ENCODE data around the gene ARHGAP20. TPM values are rescaled to one million over a fixed set of nuclear protein-coding genes. Genes with fewer than 3 reads are reported as not detected.

The ARHGAP20 gene
- total RNA-seq, 2 donors from 2014 or later = 3.7 to 26.8 TPM

GRCh38 chr11:110601936-110602335 is 110.3 kb downstream of the ARHGAP20 start:
- no peaks in the 10 kb centered on the region for H3K4me1 ChIP-seq (replicated peaks)
- no peak for DNase-seq (ENCODE audit: low spot score)
- no peaks in the 10 kb centered on the region for H3K27me3 ChIP-seq (replicated peaks; ENCODE audit: insufficient read depth)
- WGBS = 87% methylated on average over 4 of the region's 4 CpGs
- no peak for TF ChIP-seq POLR2A (IDR thresholded peaks at IDR 0.05)
- TF ChIP-seq POLR2AphosphoS5 (IDR thresholded peaks at IDR 0.05) = no peak
- TF ChIP-seq CTCF (IDR thresholded peaks at IDR 0.05) = no peak
- no peaks in the 10 kb centered on the region for H3K9me3 ChIP-seq
- no peaks in the 10 kb centered on the region for H3K36me3 ChIP-seq
- no peak overlapping the region for H3K27ac ChIP-seq
- intact Hi-C loops (cut with DNase I) = no loop called here
- H3K4me3 ChIP-seq = no peak overlapping the region

- intact Hi-C loops (cut with DNase I) = no loop called here
- Histone ChIP-seq H3K27ac (no peak overlapping the region), H3K9me3 (no peaks in the 10 kb centered on the region), H3K4me1 (replicated peaks) (no peaks in the 10 kb centered on the region), H3K4me3 (no peak overlapping the region), H3K36me3 (no peaks in the 10 kb centered on the region), H3K27me3 (replicated peaks; ENCODE audit: insufficient read depth) (no peaks in the 10 kb centered on the region)
- 100% methylated on average over 3 of the region's 4 CpGs for WGBS
- TF ChIP-seq POLR2A (IDR thresholded peaks at IDR 0.05) (no peak), POLR2AphosphoS5 (IDR thresholded peaks at IDR 0.05) (no peak), CTCF (IDR thresholded peaks at IDR 0.05) (no peak)
- no peak for DNase-seq (ENCODE audit: low spot score)
Observed at GRCh38 chr11:110600322-110600721, 111.9 kb downstream of the ARHGAP20 start.

GRCh38 chr11:110599207-110599606 is 113.0 kb downstream of the ARHGAP20 start:
- intact Hi-C loops (cut with DNase I) = no loop called here
- 94% methylated on average over 5 of the region's 5 CpGs for WGBS
- H3K27me3 ChIP-seq (replicated peaks; ENCODE audit: insufficient read depth) = no peaks in the 10 kb centered on the region
- H3K27ac ChIP-seq = no peak overlapping the region
- TF ChIP-seq POLR2AphosphoS5 (IDR thresholded peaks at IDR 0.05) = no peak
- TF ChIP-seq POLR2A (IDR thresholded peaks at IDR 0.05) = no peak
- no peak for TF ChIP-seq CTCF (IDR thresholded peaks at IDR 0.05)
- H3K4me3 ChIP-seq = no peak overlapping the region
- H3K4me1 ChIP-seq (replicated peaks) = no peaks in the 10 kb centered on the region
- H3K9me3 ChIP-seq = no peaks in the 10 kb centered on the region
- no peak for DNase-seq (ENCODE audit: low spot score)
- H3K36me3 ChIP-seq = no peaks in the 10 kb centered on the region

GRCh38 chr11:110598725-110599124 is 113.5 kb downstream of the ARHGAP20 start:
- H3K4me1 ChIP-seq (replicated peaks) = no peaks in the 10 kb centered on the region
- H3K27ac ChIP-seq = no peak overlapping the region
- no peak overlapping the region for H3K4me3 ChIP-seq
- no peaks in the 10 kb centered on the region for H3K27me3 ChIP-seq (replicated peaks; ENCODE audit: insufficient read depth)
- H3K36me3 ChIP-seq = no peaks in the 10 kb centered on the region
- 100% methylated on average over 1 of the region's 1 CpG for WGBS
- intact Hi-C loops (cut with DNase I) = no loop called here
- TF ChIP-seq POLR2A (IDR thresholded peaks at IDR 0.05) = no peak
- TF ChIP-seq CTCF (IDR thresholded peaks at IDR 0.05) = no peak
- TF ChIP-seq POLR2AphosphoS5 (IDR thresholded peaks at IDR 0.05) = no peak
- DNase-seq (ENCODE audit: low spot score) = no peak
- no peaks in the 10 kb centered on the region for H3K9me3 ChIP-seq

GRCh38 chr11:110587972-110588371 is 124.3 kb downstream of the ARHGAP20 start:
- WGBS = 66% methylated on average over 4 of the region's 4 CpGs
- Histone ChIP-seq H3K9me3 (no peaks in the 10 kb centered on the region), H3K36me3 (no peaks in the 10 kb centered on the region), H3K4me1 (replicated peaks) (no peaks in the 10 kb centered on the region), H3K4me3 (no peak overlapping the region), H3K27me3 (replicated peaks; ENCODE audit: insufficient read depth) (no peaks in the 10 kb centered on the region), H3K27ac (no peak overlapping the region)
- intact Hi-C loops (cut with DNase I) = no loop called here
- no peak for DNase-seq (ENCODE audit: low spot score)
- TF ChIP-seq POLR2A (IDR thresholded peaks at IDR 0.05) = no peak
- TF ChIP-seq POLR2AphosphoS5 (IDR thresholded peaks at IDR 0.05) = no peak
- TF ChIP-seq CTCF (IDR thresholded peaks at IDR 0.05) = no peak

All from prostate gland (tissue), 2 donors.